Stimulated activated CD8-positive, alpha-beta memory T cell treated with anti-CD3 and anti-CD28 coated beads, Interleukin-15, amount 100 ng/mL, for 4 hours (primary cell): ENCODE measurements around the gene DNAH14.
"Not testable (repeated sequence)": the region's sequence is repeated elsewhere in the genome, so short reads cannot be mapped to it uniquely, and the experiment has no call there.

ENCODE experiments used
- DNase-seq, 2 donors: peaks; one replicate each; pipeline ENCODE4 v3.0.0-alpha.2; 2020; ENCODE audit warnings: low read depth in 2 of 2

Gene DNAH14

DNA sequence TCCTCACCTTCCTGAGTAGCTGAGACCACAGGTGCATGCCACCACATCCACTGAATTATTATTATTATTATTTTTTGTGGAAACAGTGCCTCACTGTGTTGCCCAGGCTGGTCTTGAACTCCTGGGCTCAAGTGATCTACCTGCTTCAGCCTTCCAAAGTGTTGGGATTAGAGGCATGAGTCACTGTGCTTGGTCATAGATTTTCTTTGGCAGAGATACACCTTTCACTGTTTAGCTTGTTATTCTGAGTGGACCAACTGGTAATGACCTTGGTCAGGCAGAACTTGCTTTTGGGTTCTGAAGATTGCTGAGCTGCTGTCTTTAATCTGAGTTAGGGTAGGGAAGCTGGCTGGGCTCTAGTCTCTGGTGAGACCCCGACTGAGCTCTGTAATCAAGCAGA is 66.8 kb downstream of the DNAH14 start:
- DNase-seq = no peak

GRCh38 chr1:224998185-224998584 is 68.7 kb downstream of the DNAH14 start:
- no peak for DNase-seq

- no peak for DNase-seq
Observed at GRCh38 chr1:225004396-225004795, 74.9 kb downstream of the DNAH14 start.

- DNase-seq = not testable (repeated sequence)
Observed at GRCh38 chr1:225006352-225006751, 76.9 kb downstream of the DNAH14 start.

GRCh38 chr1:225008050-225008449 is 78.6 kb downstream of the DNAH14 start:
- DNase-seq = not testable (repeated sequence)

- DNase-seq = no peak
Observed at GRCh38 chr1:225021037-225021436, 91.6 kb downstream of the DNAH14 start.

DNA sequence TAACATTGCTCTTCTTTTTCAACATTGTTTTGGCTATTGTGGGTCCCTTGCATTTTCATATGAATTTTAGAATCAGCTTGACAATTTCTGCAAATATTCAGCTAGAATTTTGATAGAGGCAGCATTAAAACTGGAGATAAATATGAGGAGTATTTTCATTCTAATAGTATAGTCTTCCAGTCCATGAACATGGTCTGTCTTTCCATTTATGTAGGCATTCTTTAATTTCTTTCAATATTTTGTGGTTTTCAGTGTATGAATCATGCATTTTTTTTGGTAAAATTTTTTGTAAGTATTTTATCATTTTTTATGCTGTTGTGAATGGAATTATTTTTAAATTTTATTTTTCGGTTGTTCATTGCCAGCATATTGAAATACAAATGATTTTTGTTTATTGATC is 97.2 kb downstream of the DNAH14 start:
- no peak for DNase-seq

DNA sequence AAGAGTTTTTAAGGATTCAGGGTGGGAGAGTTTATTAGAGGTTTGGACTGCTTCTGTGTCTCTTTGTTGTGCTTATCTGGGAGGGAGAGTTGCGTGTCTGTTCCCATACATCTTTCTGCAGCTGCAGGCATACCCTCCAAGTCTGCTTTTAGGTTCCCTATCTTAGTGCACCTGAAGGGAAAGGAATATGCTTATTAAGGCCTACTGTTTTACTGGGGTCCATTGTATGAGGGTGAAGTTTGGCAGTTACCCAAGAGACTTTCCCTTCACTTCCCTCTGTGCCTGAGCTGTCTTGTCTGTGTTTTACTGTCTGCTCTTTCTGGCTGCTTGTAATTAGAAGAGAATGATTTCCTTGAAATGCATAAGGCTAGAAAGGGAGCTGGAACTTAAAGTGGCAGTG is 107.0 kb downstream of the DNAH14 start:
- DNase-seq = not testable (repeated sequence)

GRCh38 chr1:225042263-225042662 is 112.8 kb downstream of the DNAH14 start:
- DNase-seq = no peak

- DNase-seq = no peak
Observed at GRCh38 chr1:225044258-225044657, 114.8 kb downstream of the DNAH14 start.

DNA sequence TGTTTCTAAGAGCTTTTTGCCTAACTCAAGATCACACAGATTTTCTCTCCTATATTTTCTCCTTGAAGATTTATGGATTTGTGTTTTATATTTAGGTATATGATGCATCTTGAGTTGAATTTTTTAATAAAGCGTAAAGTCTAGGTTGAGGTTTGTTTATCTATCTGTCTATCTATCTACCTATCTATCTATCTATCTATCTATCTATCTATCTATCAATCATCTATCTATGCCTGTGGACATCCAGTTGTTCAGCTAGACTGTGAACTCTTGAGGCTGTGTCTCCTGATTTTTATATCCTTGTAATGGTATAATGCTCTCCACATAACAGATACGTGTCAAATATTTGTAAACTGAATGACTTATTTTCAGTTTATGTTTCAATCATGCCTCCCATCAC is 120.1 kb downstream of the DNAH14 start:
- DNase-seq = no peak

DNA sequence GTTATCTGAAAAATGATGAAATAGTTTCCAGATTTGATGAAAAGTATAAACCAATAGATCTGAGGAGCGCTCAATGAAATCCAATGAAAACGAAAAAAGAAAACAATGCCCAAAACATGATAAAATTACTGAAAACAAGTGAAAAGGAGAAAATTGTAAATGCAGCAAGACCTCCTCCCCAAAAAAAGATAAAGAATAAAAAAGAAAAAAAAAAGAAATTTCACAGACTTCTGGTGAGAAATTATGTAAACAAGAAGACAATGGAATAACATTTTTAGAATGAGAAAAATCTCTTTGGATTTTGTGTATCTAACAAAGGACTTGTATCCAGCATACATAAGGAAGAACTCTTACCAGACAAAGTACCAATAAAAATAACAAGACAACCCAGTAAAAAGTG is 134.2 kb downstream of the DNAH14 start:
- no peak for DNase-seq

DNA sequence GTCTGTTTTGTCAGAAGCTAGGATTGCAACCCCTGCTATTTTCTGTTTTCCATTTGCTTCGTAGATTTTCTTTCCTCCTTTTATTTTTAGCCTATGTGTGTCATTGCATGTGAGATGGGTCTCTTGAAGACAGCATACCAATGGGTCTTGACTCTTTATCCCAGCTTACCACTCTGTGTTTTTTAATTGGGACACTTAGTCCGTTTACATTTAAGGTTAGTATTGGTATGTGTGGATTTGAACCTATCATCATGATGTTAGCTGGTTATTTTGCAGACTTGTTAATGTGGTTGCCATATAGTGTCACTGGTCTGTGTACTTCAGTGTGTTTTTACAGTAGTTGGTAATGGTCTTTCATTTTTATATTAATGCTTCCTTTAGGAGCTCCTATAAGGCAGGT is 141.5 kb downstream of the DNAH14 start:
- DNase-seq = no peak

GRCh38 chr1:225097175-225097574 is 167.7 kb downstream of the DNAH14 start:
- DNase-seq = no peak

DNA sequence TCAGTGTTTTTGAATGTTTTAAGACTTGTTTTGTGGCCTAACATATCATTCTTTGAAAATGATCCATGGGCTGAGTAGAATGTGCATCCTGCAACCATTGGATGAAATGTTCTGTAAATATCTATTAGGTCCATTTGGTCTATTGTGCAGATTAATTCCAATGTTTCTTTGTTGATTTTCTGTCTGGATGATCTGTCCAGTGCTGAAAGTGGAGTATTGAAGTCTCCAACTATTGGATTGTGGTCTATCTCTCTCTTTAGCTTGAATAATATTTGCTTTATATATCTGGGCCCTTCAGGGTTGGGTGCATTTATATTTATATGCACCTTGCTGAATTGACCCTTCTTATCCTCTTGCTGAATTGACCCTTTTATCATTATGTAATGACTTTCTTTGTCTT is 181.5 kb downstream of the DNAH14 start:
- no peak for DNase-seq

GRCh38 chr1:225113265-225113664 is 183.8 kb downstream of the DNAH14 start:
- no peak for DNase-seq

DNA sequence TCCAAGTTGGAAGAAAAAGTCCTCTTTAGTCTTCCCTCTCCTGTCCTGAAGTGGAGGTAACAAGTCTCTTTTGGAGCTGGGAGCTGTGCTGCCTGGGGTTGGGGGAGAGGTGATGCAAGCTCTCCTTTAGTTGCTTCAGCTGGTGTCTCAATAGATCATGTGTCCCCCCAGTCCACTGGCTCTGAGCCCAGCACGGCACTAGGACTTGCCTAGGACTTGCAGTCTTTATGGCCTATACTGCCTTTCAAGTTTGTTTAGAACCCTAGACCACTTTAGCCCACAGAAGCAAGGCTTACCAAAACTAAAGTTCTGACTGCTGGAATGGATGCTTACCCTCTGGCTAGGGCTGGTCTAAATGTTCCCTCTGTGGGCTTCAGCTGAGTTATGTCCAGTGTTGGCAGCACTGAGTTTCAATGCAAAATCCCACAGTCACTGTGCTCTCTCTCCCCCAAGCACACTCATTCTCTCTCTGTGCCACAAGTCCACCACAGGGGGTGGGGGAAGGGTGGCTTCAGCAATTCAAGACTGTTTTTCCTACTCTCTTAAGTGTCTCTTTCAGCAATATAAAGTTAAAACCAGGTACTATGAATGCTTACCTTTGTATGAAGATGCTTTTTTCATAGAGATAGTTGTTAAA is 185.0 kb downstream of the DNAH14 start:
- DNase-seq = no peak

DNA sequence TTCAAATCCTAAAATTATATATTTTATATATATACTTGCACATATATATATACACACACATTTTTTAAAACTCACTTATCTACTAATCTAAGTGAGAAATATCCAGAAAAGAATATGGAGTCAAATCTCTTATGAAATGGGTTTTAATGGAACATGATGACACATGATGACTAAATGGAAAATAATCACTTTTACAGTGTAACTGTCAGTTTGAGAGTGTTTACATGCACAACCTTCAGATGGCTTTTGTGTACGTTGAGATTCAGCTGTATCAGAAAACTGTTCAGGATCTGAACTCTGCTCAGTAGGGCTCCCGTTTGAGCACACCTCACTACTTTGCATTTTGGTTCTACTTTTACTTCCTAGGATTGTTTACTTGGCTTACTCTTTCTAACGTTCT is 189.8 kb downstream of the DNAH14 start:
- DNase-seq = no peak

GRCh38 chr1:225121095-225121494 is 191.6 kb downstream of the DNAH14 start:
- DNase-seq = no peak

- no peak for DNase-seq
Observed at GRCh38 chr1:225131869-225132268, 202.4 kb downstream of the DNAH14 start.

DNA sequence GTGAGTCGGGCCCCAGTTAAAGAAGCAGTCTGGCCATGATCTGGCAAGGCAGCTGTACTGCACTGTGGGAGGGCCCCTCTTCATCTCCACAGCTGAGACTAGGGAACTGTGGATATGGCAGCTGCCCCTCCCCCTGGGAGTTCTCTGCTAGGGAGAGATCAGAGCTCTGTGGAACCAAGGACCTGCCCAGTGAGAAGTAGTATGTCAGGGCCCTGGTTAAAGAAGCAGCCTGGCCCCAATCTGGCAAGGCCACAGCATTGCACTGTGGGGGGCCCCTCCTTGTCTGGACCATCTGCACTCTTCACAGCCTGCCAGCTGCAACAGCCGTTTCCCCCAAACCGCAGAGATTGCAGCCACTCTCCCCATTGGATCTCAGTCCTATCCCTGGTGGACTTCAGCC is 208.5 kb downstream of the DNAH14 start:
- DNase-seq = no peak

GRCh38 chr1:225143001-225143400 is 213.5 kb downstream of the DNAH14 start:
- DNase-seq = no peak

- DNase-seq = no peak
Observed at GRCh38 chr1:225146478-225146877, 217.0 kb downstream of the DNAH14 start.

DNA sequence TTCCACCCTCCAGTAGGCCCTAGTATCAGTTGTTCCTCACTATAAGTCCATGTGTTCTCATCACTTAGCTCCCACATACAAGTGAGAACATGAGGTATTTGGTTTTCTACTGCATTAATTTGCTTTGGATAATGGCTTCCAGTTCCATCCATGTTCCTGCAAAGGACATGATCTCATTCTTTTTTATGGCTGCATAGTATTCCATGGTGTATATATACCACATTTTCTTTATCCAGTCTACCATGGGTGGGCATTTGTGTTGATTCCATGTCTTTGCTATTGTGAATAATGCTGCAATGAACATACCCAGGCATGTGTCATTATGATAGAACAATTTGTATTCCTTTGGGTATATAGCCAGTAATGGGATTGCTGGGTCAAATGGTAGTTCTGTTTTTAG is 218.3 kb downstream of the DNAH14 start:
- not testable (repeated sequence) for DNase-seq
